Measurements from ENCODE around the gene ZCCHC24.

GRCh38 chr10:79430325-79430905, 15.0 kb downstream of the ZCCHC24 start:
- no peak for TF ChIP-seq CTCF (IDR thresholded peaks at IDR 0.05)
- TF ChIP-seq ZFX (IDR thresholded peaks at IDR 0.05; ENCODE audit: borderline replicate concordance) = no peak
